HEK293 (cell line): ENCODE results near the gene ABAT.

Source experiments
- ELK4 ChIP-seq: IDR thresholded peaks from 2 replicates; pipeline ENCODE4 v1.6.1; 2011; ENCODE audit warnings: mild to moderate bottlenecking, low read depth, low read length, borderline replicate concordance
- FEZF1 ChIP-seq: fragments of 450-650 bp; formaldehyde crosslinking; IDR thresholded peaks from 2 replicates; pipeline ENCODE4 v1.5.1; 2016; ENCODE audit warnings: missing biosample characterization, missing genetic modification characterization
- GFI1B ChIP-seq: fragments of 450-650 bp; formaldehyde crosslinking; IDR thresholded peaks from 2 replicates; pipeline ENCODE4 v1.5.1; 2016; ENCODE audit warnings: missing biosample characterization, missing genetic modification characterization
- HIC1 ChIP-seq: fragments of 450-650 bp; formaldehyde crosslinking; IDR thresholded peaks from 2 replicates; pipeline ENCODE4 v1.5.1; 2016; ENCODE audit warnings: missing biosample characterization, missing genetic modification characterization
- PATZ1 ChIP-seq: fragments of 450-650 bp; formaldehyde crosslinking; IDR thresholded peaks from 2 replicates; pipeline ENCODE4 v1.5.1; 2016; ENCODE audit warnings: missing biosample characterization, missing genetic modification characterization
- PRDM2 ChIP-seq: fragments of 450-650 bp; formaldehyde crosslinking; IDR thresholded peaks from 2 replicates; pipeline ENCODE4 v1.5.1; 2016; ENCODE audit warnings: missing biosample characterization, missing genetic modification characterization, borderline replicate concordance
- PRDM4 ChIP-seq: fragments of 450-650 bp; formaldehyde crosslinking; IDR thresholded peaks from 2 replicates; pipeline ENCODE4 v1.5.1; 2017; ENCODE audit warnings: missing biosample characterization, missing genetic modification characterization
- REST ChIP-seq: fragments of 450-650 bp; formaldehyde crosslinking; IDR thresholded peaks from 2 replicates; pipeline ENCODE4 v1.5.1; 2016; ENCODE audit warnings: missing biosample characterization, missing genetic modification characterization
- ZBTB8A ChIP-seq: fragments of 450-650 bp; formaldehyde crosslinking; IDR thresholded peaks from 2 replicates; pipeline ENCODE4 v1.5.1; 2016; ENCODE audit warnings: missing biosample characterization, missing genetic modification characterization
- ZNF114 ChIP-seq: fragments of 450-650 bp; formaldehyde crosslinking; IDR thresholded peaks from 2 replicates; pipeline ENCODE4 v1.5.0; 2017; ENCODE audit warnings: missing biosample characterization, missing genetic modification characterization
- ZNF2 ChIP-seq: fragments of 450-650 bp; formaldehyde crosslinking; IDR thresholded peaks from 2 replicates; pipeline ENCODE4 v1.5.1; 2016; ENCODE audit warnings: missing biosample characterization, missing genetic modification characterization
- ZNF23 ChIP-seq: fragments of 450-650 bp; formaldehyde crosslinking; IDR thresholded peaks from 2 replicates; pipeline ENCODE4 v1.5.1; 2016; ENCODE audit warnings: missing biosample characterization, missing genetic modification characterization, borderline replicate concordance
- ZNF311 ChIP-seq: fragments of 450-650 bp; formaldehyde crosslinking; IDR thresholded peaks from 2 replicates; pipeline ENCODE4 v1.5.1; 2017; ENCODE audit warnings: missing biosample characterization, missing genetic modification characterization, borderline replicate concordance
- ZNF416 ChIP-seq: fragments of 450-650 bp; formaldehyde crosslinking; IDR thresholded peaks from 2 replicates; pipeline ENCODE4 v1.5.1; 2016; ENCODE audit warnings: missing biosample characterization, missing genetic modification characterization
- ZNF48 ChIP-seq: fragments of 450-650 bp; formaldehyde crosslinking; IDR thresholded peaks from 2 replicates; pipeline ENCODE4 v1.5.1; 2016; ENCODE audit warnings: missing biosample characterization, missing genetic modification characterization
- ZNF521 ChIP-seq: fragments of 450-650 bp; formaldehyde crosslinking; IDR thresholded peaks from 2 replicates; pipeline ENCODE4 v1.5.1; 2017; ENCODE audit warnings: missing biosample characterization, mild to moderate bottlenecking, missing genetic modification characterization
- ZNF529 ChIP-seq: fragments of 450-650 bp; formaldehyde crosslinking; IDR thresholded peaks from 2 replicates; pipeline ENCODE4 v1.5.1; 2017; ENCODE audit warnings: missing genetic modification characterization, missing biosample characterization; ENCODE audit not compliant: insufficient replicate concordance
- ZNF677 ChIP-seq: fragments of 450-650 bp; IDR thresholded peaks from 2 replicates; pipeline ENCODE4 v1.5.0; 2018; ENCODE audit warnings: missing biosample characterization, mild to moderate bottlenecking, missing genetic modification characterization, moderate library complexity
- ZNF785 ChIP-seq: fragments of 450-650 bp; formaldehyde crosslinking; IDR thresholded peaks from 2 replicates; pipeline ENCODE4 v1.5.1; 2016; ENCODE audit warnings: missing biosample characterization, missing genetic modification characterization
- ZSCAN5A ChIP-seq: fragments of 450-650 bp; formaldehyde crosslinking; IDR thresholded peaks from 2 replicates; pipeline ENCODE4 v1.5.1; 2016; ENCODE audit warnings: missing biosample characterization, missing genetic modification characterization

The ABAT gene

GRCh38 chr16:8676737-8677375, 2.4 kb downstream of the ABAT start (continued):
- TF ChIP-seq ZNF416 (no peak), PRDM4 (peak; percentile 75), PATZ1 (tag by site-specific recombination) (no peak), ZNF677 (tag by site-specific recombination) (no peak), ZNF521 (no peak), HIC1 (tag by site-specific recombination) (peak; percentile 68; the same call in 1 of the 2 replicates), ZNF311 (no peak), ZBTB8A (tag by site-specific recombination) (no peak), PRDM2 (tag by site-specific recombination) (no peak), ZNF48 (tag by site-specific recombination) (no peak), ELK4 (no peak), ZNF2 (tag by site-specific recombination) (no peak), ZNF529 (tag by site-specific recombination) (no peak), ZNF785 (no peak), REST (tag by site-specific recombination) (no peak), ZNF23 (tag by site-specific recombination) (no peak), FEZF1 (peak; percentile 99), ZNF114 (no peak), ZSCAN5A (no peak), GFI1B (tag by site-specific recombination) (peak; percentile 47; the same call in 1 of the 2 replicates)
